GM21825 (cell line): ENCODE measurements around the gene RTL1.

Experiments
- ATAC-seq: cut with Tn5 transposase; IDR thresholded peaks from one replicate; pipeline ENCODE4 v1.9.1; 2021; ENCODE audit warnings: mild to moderate bottlenecking, moderate library complexity; ENCODE audit not compliant: unreplicated experiment

Gene RTL1

GRCh38 chr14:100898935-100899883, 4.3 kb downstream of the RTL1 start:
- ATAC-seq = no peak

- ATAC-seq = no peak
Observed at GRCh38 chr14:100898465-100898864, 5.1 kb downstream of the RTL1 start.

DNA sequence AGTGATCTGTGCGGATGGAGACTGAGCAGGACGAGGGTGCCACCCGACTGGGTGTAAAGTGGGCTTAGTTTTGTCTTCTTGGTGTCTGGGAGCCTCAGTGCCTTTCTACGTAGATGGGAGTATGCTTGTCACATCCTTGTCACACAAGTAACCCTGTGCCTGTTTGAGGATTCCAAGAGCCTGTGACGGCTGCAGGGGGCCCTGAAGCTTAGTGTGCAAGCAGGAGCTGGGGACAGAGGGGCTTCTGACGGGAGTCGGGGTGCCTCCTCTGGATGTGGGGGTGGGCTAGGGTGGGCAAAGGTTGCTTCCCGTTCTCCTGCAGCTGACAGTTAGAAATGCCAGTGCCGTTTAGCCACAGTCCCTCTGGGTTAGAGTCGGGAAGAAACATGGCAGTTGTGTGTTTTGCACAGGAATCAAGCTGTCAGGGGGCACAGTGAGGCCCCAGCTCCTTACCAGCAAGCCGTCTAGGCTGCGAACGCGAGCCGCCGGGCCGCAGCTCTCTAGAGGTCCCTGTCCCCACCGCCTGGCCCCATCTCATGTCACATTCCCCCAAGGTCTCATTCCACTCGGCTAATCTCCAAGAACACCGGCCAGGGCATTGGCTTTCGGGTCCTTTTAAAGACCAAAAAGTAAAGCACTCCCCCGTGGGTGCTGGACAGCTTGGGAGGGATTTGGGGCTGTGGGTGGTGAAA, 7.0 kb downstream of the RTL1 start:
- ATAC-seq = no peak

DNA sequence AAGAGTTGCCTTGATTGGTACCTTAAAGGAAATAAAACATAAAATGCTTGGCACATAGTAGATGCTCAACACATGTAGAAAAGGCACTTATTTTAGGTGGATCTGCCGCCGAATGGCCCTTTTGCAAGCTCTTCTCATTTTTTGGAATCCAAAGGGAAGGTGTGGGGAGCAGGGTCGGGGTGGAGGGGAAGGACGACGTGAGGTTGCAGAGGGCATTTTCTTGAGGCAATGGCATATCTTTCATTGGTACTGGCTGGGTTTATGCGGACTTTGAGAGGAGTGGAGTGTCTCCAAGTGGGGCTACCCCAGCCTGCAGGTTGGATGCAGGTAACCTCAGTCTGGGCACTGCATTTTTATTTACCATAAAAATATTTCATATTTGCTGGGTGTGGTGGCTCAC, 8.1 kb downstream of the RTL1 start:
- no peak for ATAC-seq

DNA sequence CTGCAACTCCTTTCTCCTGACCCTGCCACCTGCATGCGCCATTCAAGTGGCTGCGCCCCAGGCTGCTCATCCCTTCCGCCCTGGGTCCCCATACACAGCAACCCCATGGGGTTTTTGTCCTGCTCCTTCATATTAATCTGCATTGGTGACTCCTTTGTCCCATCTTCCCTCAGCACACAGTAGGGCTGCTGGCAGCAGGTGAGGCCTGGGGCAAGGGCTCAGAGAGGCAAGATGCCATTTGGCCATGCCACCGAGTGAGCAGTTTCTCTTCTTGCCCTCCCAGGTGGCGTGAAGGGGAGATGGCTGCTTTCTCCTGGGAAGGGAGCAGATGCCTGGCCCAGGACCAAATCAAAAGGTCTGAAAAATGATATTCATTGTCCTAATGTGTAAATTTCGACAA, 9.1 kb downstream of the RTL1 start:
- no peak for ATAC-seq

GRCh38 chr14:100893760-100894159, 9.8 kb downstream of the RTL1 start:
- ATAC-seq = no peak

DNA sequence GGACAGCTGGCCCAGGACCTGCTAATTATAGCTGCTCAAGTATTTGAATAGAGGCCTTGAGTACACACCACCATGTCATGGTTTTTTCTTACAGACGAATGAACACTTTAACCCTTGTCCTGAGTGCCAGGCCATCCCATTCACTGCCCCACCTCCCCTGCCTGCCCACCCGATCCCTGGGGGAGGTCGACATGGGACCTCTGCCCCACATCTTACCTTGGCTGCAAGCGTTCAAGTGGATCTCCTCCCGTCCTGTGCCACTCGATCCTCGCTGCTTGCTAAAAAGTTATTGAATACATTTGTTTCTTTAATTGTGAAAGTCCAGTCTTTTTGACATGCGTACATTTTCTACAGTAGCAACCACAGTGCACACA, 10.3 kb downstream of the RTL1 start:
- ATAC-seq = no peak

DNA sequence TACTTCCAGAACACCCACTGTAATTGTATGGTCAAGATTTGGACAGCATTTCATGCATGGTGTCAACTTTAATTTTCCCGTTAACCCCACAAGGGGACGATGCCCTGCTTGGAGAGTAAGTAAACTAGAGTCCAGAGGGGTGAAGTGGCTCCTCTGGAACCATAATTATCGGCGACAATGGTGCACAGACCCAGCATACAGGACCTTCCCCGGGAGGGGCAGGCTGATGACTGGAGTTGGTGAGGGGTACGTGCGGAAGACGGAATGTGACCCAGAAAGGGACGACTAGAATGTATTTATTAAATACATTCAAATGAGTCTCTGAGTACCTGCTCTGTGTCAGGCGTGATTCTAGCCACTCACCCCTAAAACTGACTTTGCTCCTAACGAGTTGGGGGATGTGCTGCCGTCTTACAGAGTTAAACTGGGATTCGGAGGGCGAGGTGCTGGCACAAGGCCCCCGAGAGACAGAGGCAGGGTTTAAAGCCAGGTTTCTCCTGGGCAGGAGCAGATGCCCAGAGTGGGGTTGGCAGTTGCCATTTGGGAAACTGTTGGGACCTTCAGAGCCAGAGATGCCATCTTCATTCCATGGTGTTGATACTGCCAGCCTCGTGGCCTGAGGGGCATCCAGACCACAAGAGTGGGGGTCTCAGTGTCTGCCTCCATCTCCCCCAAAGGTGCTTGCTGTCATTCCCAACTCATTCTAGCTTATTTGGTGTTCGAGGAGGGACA, 10.9 kb downstream of the RTL1 start:
- ATAC-seq = no peak

DNA sequence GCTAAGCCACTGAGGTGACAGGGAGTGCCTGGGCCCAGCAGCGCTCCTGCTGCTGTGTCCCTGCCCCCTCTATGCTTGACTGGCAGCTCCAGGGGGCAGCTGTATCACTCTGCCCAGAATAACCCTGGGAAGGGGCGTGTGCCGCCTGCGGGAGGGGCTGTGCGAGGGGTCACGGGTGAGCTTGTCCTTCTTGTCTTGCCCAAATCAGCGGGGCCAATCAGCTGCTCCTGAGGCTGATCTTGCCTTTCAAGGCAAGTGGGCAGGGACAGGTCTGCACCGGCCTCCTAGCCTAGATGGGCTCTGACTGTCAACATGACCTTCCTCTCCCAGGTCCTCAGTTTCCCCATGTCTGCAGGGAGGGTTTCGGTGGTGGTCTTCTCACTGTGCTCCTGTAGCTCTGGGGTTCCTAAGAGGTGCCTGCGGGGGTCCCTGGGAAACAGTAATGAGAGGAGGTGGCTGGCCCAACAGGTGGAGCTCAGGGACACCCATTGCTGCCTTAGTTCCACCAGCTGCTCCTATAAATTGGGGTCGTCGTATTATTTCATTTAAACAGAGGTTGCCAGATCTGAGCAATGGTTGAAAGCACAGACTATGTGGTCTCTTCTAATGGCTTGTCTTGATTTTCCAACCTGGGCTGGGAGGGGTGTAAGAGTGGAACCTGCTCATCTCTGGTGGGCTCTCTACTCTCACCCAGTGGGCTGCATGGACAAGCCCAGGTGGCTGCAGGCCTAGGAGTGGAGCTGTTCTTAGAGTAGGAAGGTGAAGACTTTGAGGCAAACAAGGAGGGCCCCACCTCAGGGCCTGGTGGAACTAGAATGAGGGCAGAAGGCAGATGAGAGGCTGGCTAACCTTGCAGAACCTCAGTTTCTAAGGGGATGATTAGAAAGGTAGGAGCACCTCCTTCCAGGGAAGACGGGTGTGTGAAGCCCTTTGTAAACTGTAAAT, 11.7 kb downstream of the RTL1 start:
- no peak for ATAC-seq

DNA sequence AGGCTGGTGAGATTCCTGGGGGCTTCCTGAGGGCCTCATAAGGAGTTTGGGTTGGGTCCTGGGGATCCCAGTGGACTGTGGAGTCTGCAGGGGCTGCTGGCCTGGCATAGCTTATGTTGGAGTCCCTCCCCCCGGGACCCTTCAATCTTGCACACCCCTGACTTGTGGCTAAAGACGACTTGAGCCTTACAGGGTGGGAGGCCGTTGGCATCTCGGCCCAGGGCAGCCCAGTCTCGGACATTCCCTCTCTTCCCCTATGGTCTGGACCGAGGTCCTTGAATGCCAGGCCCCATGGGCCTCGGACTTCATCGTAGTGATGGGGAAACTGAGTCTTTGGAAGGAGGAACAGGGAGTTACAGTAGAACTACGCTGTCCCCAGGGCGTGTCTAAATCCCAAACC, 12.5 kb downstream of the RTL1 start:
- ATAC-seq = no peak

DNA sequence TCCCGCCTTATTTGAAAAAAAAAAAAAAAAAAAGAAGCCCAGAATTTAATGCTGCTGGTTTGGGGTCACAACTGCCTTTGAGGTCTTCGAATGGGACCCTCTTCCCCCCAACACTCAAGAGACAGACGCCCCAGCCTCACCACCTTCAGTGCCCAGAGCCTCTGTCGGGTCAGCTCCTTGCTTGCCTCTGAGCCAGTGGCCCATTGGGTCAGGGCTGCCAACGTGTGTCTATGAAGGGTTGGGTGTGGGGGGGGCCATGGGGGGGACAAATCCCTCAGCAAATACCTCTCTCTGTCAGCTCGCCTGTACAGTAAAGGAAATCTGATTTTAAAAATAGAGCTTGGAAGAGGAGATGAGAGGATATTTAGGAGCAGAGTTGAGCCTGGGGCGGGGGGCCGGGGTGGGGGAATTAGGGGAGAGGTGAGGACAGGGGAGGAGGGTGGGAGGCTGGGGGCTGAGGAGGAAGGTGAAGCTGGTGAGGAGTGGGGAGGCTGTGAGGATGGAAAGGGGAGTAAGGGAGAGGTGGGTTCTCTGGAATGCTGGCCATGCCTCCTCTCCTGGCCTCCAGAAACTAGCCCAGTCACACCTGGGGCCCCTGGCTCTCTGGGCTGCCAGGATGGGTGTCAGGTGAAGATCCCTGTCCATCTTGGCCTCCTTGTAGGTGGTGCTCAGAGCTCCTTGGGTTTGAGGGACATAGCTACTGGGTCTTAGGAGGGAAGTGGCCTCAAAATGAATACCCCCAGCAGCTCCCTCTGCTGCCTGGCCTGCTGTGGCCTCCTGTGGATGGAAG, 13.3 kb downstream of the RTL1 start:
- ATAC-seq = no peak

- no peak for ATAC-seq
Observed at GRCh38 chr14:100889641-100890040, 13.9 kb downstream of the RTL1 start.

- ATAC-seq = no peak
Observed at GRCh38 chr14:100888789-100889315, 14.7 kb downstream of the RTL1 start.

GRCh38 chr14:100887728-100888335, 15.7 kb downstream of the RTL1 start:
- ATAC-seq = no peak

DNA sequence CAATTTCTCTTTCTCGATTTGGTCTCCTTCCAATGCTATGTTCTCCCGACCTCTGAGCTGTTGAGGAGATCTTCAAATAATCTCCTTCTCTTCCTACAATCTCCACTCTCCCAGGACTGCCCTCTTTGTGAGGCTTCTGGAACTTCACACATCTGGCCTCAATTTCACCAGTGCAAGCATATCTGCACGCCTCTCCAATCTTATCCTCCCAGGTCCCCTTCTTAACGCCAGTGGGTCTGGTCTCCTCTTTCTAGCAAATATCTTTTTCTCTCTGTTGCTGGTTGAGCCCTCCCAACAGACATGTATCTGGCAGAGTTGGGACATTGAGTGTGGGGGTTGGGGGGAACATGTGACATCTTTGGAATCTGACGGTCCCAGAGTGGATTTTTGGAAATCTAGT, 17.9 kb downstream of the RTL1 start:
- ATAC-seq = no peak

DNA sequence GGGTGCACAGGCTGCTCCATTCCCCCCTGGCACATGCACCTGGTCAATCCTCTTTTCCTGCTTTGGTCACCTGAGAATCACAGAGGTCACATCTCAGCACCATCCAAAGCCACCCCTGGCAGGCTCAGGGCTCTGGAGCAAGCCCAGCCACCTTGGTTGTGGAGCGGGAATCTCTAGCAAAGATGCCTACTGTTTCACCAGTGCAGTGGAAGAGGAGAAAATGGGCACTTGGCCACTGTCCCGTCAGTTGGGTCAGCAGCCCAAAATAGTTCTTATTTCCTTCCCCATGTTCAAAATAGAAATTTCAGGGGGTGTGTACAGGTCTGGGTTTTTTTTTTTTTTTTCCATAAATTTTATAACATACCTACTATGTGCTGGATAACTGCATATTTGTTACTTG, 18.3 kb downstream of the RTL1 start:
- ATAC-seq = no peak

DNA sequence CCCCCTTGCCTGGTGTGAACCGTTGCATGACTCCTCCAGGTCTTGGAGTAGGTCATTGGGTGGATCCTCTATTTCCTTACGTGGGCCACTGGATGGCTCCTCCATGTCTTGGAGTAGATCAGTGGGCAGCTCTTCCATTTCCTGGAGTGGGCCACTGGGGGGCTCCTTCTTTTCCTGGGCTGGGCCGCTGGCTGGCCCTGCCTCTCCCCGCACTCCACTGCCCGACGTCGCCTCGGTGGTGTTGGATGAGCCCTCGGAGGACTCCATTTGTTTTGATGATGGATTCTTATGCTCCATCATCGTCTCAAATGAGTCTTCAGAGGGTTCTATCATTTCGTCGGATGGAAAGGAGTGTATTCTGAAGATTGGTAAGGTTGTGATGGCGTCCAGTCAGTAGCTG, 19.1 kb downstream of the RTL1 start:
- ATAC-seq = no peak

- no peak for ATAC-seq
Observed at GRCh38 chr14:100883789-100884101, 19.8 kb downstream of the RTL1 start.
